SK-N-SH (cell line): Measurements from ENCODE around the gene ZNF780B. TPM values are rescaled to one million over a fixed set of nuclear protein-coding genes. Genes with fewer than 3 reads are reported as not detected.

Experiments
- CTCF ChIA-PET: fragments of 300-600, 350-600 bp; formaldehyde crosslinking; extraction: SDS; loops from one replicate; lab custom pipeline; 2021; lab: Yijun Ruan, JAX
- POLR2A ChIA-PET: fragments of 350-600 bp; sonication (Branson Sonifier 250); formaldehyde crosslinking; extraction: SDS; loops from one replicate; lab custom pipeline; 2020; ENCODE audit warnings: antibody characterized with exemption, inconsistent platforms; lab: Yijun Ruan, JAX
- DNase-seq: peaks from one replicate; pipeline ENCODE4 v3.0.0; 2012
- H2AFZ ChIP-seq: fragments of 200-600 bp; sonication (generic); 2 replicates; pipeline ENCODE4 v1.8.1; 2016; ENCODE audit warnings: antibody characterized with exemption, mild to moderate bottlenecking, low read depth
- H3F3A ChIP-seq: fragments of 200-600 bp; sonication (generic); replicated peaks from 2 replicates; pipeline ENCODE3; 2016; ENCODE audit warnings: antibody characterized with exemption, mild to moderate bottlenecking; ENCODE audit not compliant: insufficient read depth
- H3K27ac ChIP-seq, 2 experiments: fragments of 200-500 bp in 1 of 2; fragments of 200-600 bp in 1 of 2; sonication (Bioruptor generic) in 1 of 2; sonication (generic), shearing (Covaris generic) in 1 of 2; 2 replicates each; pipeline versions ENCODE4 v1.5.1 to v1.6.1; 2014 to 2016; ENCODE audit warnings: low read depth in 2 of 2, inconsistent platforms in 1 of 2, low read length in 1 of 2, mild to moderate bottlenecking in 1 of 2, mixed read lengths in 1 of 2
- H3K27me3 ChIP-seq: fragments of 200-600 bp; sonication (generic), shearing (Covaris generic); 2 replicates; pipeline ENCODE4 v1.6.1; 2016; ENCODE audit warnings: mixed run types; ENCODE audit not compliant: insufficient read depth
- H3K36me3 ChIP-seq, 2 experiments: fragments of 200-500 bp in 1 of 2; fragments of 200-600 bp in 1 of 2; sonication (Bioruptor generic) in 1 of 2; sonication (generic) in 1 of 2; replicated peaks in 1 of 2; 2 replicates each; pipeline versions ENCODE3 to v1.5.1; 2014 to 2016; ENCODE audit warnings: low read length in 1 of 2, mild to moderate bottlenecking in 1 of 2; ENCODE audit not compliant: insufficient read depth in 2 of 2, control insufficient read depth in 1 of 2
- H3K4me1 ChIP-seq, 2 experiments: fragments of 200-500 bp in 1 of 2; fragments of 200-600 bp in 1 of 2; sonication (Bioruptor generic) in 1 of 2; sonication (generic), shearing (Covaris generic) in 1 of 2; 2 replicates each; pipeline versions ENCODE4 v1.5.1 to v1.6.1; 2014 to 2016; ENCODE audit warnings: low read depth in 1 of 2, low read length in 1 of 2, mixed run types in 1 of 2; ENCODE audit not compliant: insufficient read depth in 2 of 2, control insufficient read depth in 1 of 2
- H3K4me2 ChIP-seq: fragments of 200-600 bp; sonication (generic), shearing (Covaris generic); 2 replicates; pipeline ENCODE4 v1.6.1; 2017; ENCODE audit warnings: mixed run types
- H3K4me3 ChIP-seq, 2 experiments: fragments of 200-500 bp in 1 of 2; fragments of 200-600 bp in 1 of 2; sonication (Bioruptor generic) in 1 of 2; sonication (generic), shearing (Covaris generic) in 1 of 2; 2 replicates each; pipeline versions ENCODE4 v1.5.1 to v1.8.1; 2014 to 2016; ENCODE audit warnings: low read depth in 2 of 2, inconsistent platforms in 1 of 2, low read length in 1 of 2, mild to moderate bottlenecking in 1 of 2, mixed read lengths in 1 of 2, moderate library complexity in 1 of 2
- H3K79me2 ChIP-seq: fragments of 200-600 bp; sonication (generic); 2 replicates; pipeline ENCODE4 v1.8.1; 2017; ENCODE audit warnings: mild to moderate bottlenecking; ENCODE audit not compliant: insufficient read depth
- H3K9ac ChIP-seq: fragments of 200-600 bp; sonication (generic); 2 replicates; pipeline ENCODE4 v1.6.1; 2017; ENCODE audit warnings: mixed run types
- H3K9me2 ChIP-seq: fragments of 200-600 bp; sonication (generic); 2 replicates; pipeline ENCODE4 v1.6.1; 2017; ENCODE audit warnings: mixed run types
- H3K9me3 ChIP-seq: fragments of 200-600 bp; sonication (generic); 2 replicates; pipeline ENCODE4 v1.6.1; 2017; ENCODE audit warnings: mixed run types, mild to moderate bottlenecking, moderate library complexity
- H4K20me1 ChIP-seq: fragments of 200-600 bp; sonication (generic); 2 replicates; pipeline ENCODE4 v1.6.1; 2017; ENCODE audit warnings: mild to moderate bottlenecking, mixed run types; ENCODE audit not compliant: insufficient read depth
- CTCF ChIP-seq: fragments of 200-600 bp; sonication (generic); IDR thresholded peaks from 2 replicates; pipeline ENCODE4 v1.6.1; 2017; ENCODE audit warnings: antibody characterized with exemption, mild to moderate bottlenecking, moderate library complexity
- EZH2phosphoT487 ChIP-seq: fragments of 200-600 bp; sonication (generic); IDR thresholded peaks from 2 replicates; pipeline ENCODE4 v1.6.1; 2017; ENCODE audit warnings: low read depth, mixed run types, mild to moderate bottlenecking, antibody characterized with exemption, moderate library complexity, borderline replicate concordance
- FOSL2 ChIP-seq: IDR thresholded peaks from 2 replicates; pipeline ENCODE4 v1.4.0; 2012; ENCODE audit warnings: low read depth, mild to moderate bottlenecking, moderate library complexity, borderline replicate concordance
- FOXJ3 ChIP-seq: sonication (generic); formaldehyde crosslinking; IDR thresholded peaks from 2 replicates; pipeline ENCODE4 v1.5.1; 2020; ENCODE audit warnings: mild to moderate bottlenecking, missing genetic modification reagents
- FOXM1 ChIP-seq: IDR thresholded peaks from 2 replicates; pipeline ENCODE4 v1.4.0; 2012; ENCODE audit warnings: low read depth, mild to moderate bottlenecking
- GATA2 ChIP-seq: sonication (generic); formaldehyde crosslinking; IDR thresholded peaks from 2 replicates; pipeline ENCODE4 v1.5.0; 2020; ENCODE audit warnings: mild to moderate bottlenecking, missing genetic modification reagents
- IRF3 ChIP-seq: fragments of 150-350 bp; IDR thresholded peaks from 2 replicates; pipeline ENCODE4 v1.6.1; 2016; ENCODE audit warnings: mild to moderate bottlenecking, low read depth, low read length
- JUND ChIP-seq: IDR thresholded peaks from 2 replicates; pipeline ENCODE4 v1.4.0; 2012
- MEF2A ChIP-seq: IDR thresholded peaks from 2 replicates; pipeline ENCODE4 v1.4.0; 2012; ENCODE audit warnings: low read depth, borderline replicate concordance
- RCOR1 ChIP-seq: fragments of 150-350 bp; IDR thresholded peaks from 2 replicates; pipeline ENCODE4 v1.6.1; 2017; ENCODE audit warnings: antibody characterized with exemption, low read length
- REST ChIP-seq: IDR thresholded peaks from 2 replicates; pipeline ENCODE4 v1.6.1; 2012; ENCODE audit warnings: mild to moderate bottlenecking, low read depth, low read length, moderate library complexity
- RXRA ChIP-seq: IDR thresholded peaks from 2 replicates; pipeline ENCODE4 v1.4.0; 2012; ENCODE audit warnings: low read depth, mild to moderate bottlenecking, borderline replicate concordance
- SIN3A ChIP-seq: IDR thresholded peaks from 2 replicates; pipeline ENCODE4 v1.6.1; 2012; ENCODE audit warnings: low read depth, mild to moderate bottlenecking, low read length, moderate library complexity, borderline replicate concordance
- TCF12 ChIP-seq: IDR thresholded peaks from 2 replicates; pipeline ENCODE4 v1.4.0; 2012
- TEAD4 ChIP-seq: IDR thresholded peaks from 2 replicates; pipeline ENCODE4 v1.4.0; 2012; ENCODE audit warnings: mild to moderate bottlenecking, borderline replicate concordance; ENCODE audit not compliant: insufficient read depth
- USF2 ChIP-seq: fragments of 150-350 bp; IDR thresholded peaks from 2 replicates; pipeline ENCODE4 v1.6.1; 2017; ENCODE audit warnings: antibody characterized with exemption, low read length, low read depth, borderline replicate concordance
- WGBS: methylation state at CpG from one replicate; pipeline ENCODE4 v1.1.6; 2017; ENCODE audit warnings: low lambda C conversion rate; 5-methylcytosine and 5-hydroxymethylcytosine counted together
- polyA plus RNA-seq, 3 experiments: library from polyadenylated mRNA; depleted of rRNA; stranded (reverse); fragments of >200 nt; gene quantifications; 2 replicates each; pipeline ENCODE4 v1.2.3, GENCODE V29; 2012

Gene ZNF780B
- polyA plus RNA-seq, 1 of the 3 experiments (the other 2 are of a cell fraction), result 7.0 TPM

- Histone ChIP-seq H3K9me2 (no peaks in the 10 kb centered on the region), H3K9ac (no peak overlapping the region), H3K27ac (no peak overlapping the region), H3K9me3 (peaks cover 19% of the 10 kb centered on the region), H3K4me1 (no peaks in the 10 kb centered on the region), H3K79me2 (no peaks in the 10 kb centered on the region), H2AFZ (no peak overlapping the region), H4K20me1 (no peaks in the 10 kb centered on the region), H3K36me3 (peaks cover 22 to 30% of the 10 kb centered on the region in 2 experiments), H3K4me3 (no peak overlapping the region; a peak in 1 of 4 replicates), H3K4me2 (no peak overlapping the region), H3K27me3 (no peaks in the 10 kb centered on the region), H3F3A (no peaks in the 10 kb centered on the region)
- TF ChIP-seq FOXJ3 (CRISPR knock-in tag) (no peak), RXRA (no peak), EZH2phosphoT487 (no peak), USF2 (no peak), MEF2A (no peak), REST (no peak), TCF12 (no peak), FOSL2 (no peak), GATA2 (no peak), SIN3A (no peak), TEAD4 (no peak), CTCF (no peak), FOXM1 (no peak), IRF3 (no peak), RCOR1 (no peak), JUND (no peak)
- no peak for DNase-seq
- CTCF ChIA-PET, result no interaction called here
- POLR2A ChIA-PET, result no interaction called here
- WGBS, result 86% methylated on average over 4 of the region's 4 CpGs
These were observed 42.0 kb downstream of the ZNF780B start for GRCh38 chr19:40013991-40014390.
